ENCODE measurements around the gene SDK1.

DNA sequence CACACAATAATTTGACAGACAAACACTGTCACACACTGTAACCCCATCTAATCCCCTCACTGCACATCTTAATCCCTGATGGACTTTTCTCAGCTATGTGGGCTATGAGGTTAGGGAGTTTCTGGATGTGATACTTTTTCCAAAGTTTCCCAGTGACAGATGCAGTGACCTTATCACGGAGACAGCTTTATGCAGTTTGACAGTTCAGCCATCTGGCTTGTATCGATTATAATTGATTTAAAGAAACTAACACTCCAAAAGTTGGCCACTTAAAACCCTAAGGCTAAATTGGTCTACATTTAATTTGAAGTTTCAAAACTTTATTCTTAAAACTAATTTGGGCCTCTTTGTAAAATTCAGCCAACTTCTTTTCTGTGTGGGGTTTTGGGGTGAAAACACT lies 196.7 kb downstream of the SDK1 start:
- TF ChIP-seq ZNF331 (CRISPR knock-in tag; IDR thresholded peaks at IDR 0.05; ENCODE audit: low read depth) (no peak), CREB1 (CRISPR knock-in tag; IDR thresholded peaks at IDR 0.05; ENCODE audit: low read depth) (no peak), JUNB (IDR thresholded peaks at IDR 0.05; ENCODE audit: unreplicated experiment) (no peak)
- TF ChIP-seq, protein P1, sequence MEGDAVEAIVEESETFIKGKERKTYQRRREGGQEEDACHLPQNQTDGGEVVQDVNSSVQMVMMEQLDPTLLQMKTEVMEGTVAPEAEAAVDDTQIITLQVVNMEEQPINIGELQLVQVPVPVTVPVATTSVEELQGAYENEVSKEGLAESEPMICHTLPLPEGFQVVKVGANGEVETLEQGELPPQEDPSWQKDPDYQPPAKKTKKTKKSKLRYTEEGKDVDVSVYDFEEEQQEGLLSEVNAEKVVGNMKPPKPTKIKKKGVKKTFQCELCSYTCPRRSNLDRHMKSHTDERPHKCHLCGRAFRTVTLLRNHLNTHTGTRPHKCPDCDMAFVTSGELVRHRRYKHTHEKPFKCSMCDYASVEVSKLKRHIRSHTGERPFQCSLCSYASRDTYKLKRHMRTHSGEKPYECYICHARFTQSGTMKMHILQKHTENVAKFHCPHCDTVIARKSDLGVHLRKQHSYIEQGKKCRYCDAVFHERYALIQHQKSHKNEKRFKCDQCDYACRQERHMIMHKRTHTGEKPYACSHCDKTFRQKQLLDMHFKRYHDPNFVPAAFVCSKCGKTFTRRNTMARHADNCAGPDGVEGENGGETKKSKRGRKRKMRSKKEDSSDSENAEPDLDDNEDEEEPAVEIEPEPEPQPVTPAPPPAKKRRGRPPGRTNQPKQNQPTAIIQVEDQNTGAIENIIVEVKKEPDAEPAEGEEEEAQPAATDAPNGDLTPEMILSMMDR (conservative IDR thresholded peaks at IDR 0.05; ENCODE audit: low read depth in 2 of 2) = no peak
- TF ChIP-seq, protein P2, sequence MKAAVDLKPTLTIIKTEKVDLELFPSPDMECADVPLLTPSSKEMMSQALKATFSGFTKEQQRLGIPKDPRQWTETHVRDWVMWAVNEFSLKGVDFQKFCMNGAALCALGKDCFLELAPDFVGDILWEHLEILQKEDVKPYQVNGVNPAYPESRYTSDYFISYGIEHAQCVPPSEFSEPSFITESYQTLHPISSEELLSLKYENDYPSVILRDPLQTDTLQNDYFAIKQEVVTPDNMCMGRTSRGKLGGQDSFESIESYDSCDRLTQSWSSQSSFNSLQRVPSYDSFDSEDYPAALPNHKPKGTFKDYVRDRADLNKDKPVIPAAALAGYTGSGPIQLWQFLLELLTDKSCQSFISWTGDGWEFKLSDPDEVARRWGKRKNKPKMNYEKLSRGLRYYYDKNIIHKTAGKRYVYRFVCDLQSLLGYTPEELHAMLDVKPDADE (IDR thresholded peaks at IDR 0.05) = no peak

All from GM23338 (cell line).